ENCODE data around the gene ASPSCR1. TPM values are rescaled to one million over a fixed set of nuclear protein-coding genes. Genes with fewer than 3 reads are reported as not detected.

ASPSCR1 gene
- total RNA-seq, 1 donor from 2014 or later, result 50.0 TPM

DNA sequence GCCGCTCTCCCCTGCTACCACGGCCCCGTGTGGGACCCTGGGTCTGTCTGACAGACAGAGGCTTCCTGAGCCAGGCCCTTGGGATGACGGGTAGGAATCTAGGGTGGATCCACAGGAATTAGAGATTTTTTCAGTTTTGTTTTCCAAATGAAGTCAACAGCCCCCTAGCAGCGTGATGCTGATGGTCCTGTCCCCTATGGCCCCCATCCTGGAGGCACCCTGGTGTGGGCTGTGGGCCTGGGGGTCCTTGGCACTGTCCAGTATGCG lies 29.7 kb downstream of the ASPSCR1 start:
- Mint-ChIP-seq H3K4me3 (no peak overlapping the region), H3K4me1 (no peaks in the 10 kb centered on the region), H3K27me3 (no peaks in the 10 kb centered on the region), H3K36me3 (ENCODE audit: low read depth) (no peaks in the 10 kb centered on the region), H3K27ac (no peak overlapping the region), H3K9me3 (no peaks in the 10 kb centered on the region)
- intact Hi-C loops (cut with micrococcal nuclease), result no loop called here
- no peak for DNase-seq
- ChIA-PET POLR2A (no interaction called here), CTCF (no interaction called here)
- ATAC-seq (ENCODE audit: low read depth), result no peak
- TF ChIP-seq, protein P1, sequence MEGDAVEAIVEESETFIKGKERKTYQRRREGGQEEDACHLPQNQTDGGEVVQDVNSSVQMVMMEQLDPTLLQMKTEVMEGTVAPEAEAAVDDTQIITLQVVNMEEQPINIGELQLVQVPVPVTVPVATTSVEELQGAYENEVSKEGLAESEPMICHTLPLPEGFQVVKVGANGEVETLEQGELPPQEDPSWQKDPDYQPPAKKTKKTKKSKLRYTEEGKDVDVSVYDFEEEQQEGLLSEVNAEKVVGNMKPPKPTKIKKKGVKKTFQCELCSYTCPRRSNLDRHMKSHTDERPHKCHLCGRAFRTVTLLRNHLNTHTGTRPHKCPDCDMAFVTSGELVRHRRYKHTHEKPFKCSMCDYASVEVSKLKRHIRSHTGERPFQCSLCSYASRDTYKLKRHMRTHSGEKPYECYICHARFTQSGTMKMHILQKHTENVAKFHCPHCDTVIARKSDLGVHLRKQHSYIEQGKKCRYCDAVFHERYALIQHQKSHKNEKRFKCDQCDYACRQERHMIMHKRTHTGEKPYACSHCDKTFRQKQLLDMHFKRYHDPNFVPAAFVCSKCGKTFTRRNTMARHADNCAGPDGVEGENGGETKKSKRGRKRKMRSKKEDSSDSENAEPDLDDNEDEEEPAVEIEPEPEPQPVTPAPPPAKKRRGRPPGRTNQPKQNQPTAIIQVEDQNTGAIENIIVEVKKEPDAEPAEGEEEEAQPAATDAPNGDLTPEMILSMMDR (IDR thresholded peaks at IDR 0.05), result no peak

DNA sequence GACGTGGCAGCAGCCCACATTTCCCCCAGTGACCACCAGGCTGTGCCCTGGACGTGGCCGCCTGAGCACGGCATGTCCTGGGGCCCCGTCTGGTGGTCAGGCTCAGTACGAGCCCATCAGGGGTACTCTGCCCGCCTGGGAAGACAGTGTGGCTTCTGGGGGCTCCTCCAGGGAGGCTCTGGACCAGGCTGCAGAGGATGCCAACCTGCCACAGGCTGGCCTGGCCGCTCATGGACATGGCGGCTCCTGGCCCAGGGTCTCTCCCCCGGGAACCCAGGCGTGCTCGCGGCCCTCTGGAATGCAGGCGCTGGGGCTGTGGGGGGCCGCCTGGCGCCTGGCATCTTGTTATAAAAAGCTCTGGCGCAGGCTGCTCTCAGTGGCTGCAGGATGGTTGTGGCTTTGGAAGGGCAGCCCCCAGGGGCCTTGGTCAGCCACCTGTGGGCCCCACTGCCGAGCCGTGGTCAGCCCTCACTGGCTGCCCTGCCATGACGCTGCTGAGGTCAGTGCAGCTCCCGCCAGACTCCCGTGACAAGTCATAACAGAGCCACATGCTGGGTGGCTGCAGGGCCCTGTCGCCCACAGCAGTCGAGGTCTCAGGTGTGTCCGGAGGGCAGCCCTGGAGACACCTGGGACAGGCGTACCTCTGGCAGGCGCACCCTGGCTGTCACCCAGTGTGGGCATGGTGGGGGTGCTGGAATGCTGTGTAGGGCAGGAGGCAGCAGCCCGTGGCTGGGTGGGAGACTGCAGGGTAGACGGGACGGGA lies 30.2 kb downstream of the ASPSCR1 start:
- DNase-seq (no peak), ATAC-seq (ENCODE audit: low read depth) (no peak)
- no peaks in the 10 kb centered on the region for H3K36me3 Mint-ChIP-seq (ENCODE audit: low read depth)
- CTCF ChIA-PET, result no interaction called here
- no peaks in the 10 kb centered on the region for H3K4me1 Mint-ChIP-seq
- POLR2A ChIA-PET, result no interaction called here
- H3K4me3 Mint-ChIP-seq, result no peak overlapping the region
- H3K9me3 Mint-ChIP-seq, result no peaks in the 10 kb centered on the region
- intact Hi-C loops (cut with micrococcal nuclease), result no loop called here
- TF ChIP-seq, protein P1 (IDR thresholded peaks at IDR 0.05), result no peak
- H3K27ac Mint-ChIP-seq, result no peak overlapping the region
- H3K27me3 Mint-ChIP-seq, result no peaks in the 10 kb centered on the region

DNA sequence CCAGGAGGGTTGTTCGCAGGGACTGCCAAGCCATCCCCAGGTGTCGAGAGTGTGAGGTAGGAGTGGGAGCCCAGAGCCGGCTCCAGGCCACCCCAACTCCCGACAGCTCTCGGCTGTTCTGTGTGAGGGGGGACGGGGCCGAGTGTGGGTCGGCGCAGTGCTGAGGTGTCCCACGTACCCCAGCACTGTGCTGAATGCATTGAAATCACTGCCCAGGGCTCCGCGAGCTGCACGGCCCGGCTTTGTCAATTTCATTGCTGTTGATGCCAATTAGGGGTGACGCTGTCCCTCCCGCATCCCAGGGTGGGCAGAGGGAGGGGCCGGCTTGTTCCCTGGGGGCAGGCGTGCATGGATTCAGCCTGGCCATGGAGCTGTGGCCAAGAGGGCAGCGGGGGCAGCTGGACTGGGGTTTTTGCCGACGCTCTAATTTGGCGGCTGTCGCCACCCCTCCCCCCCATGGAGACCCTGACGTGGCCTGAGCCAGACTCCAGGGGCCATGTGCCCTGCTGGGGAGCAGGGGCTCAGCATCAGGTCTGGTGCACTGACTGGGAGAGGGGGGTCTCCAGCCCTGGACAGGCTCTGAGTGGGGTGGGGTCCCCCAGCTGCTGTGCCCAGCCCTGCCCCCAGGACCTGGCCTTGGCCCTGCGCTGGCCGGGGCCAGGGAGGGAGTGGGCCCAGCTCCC lies 31.0 kb downstream of the ASPSCR1 start:
- ATAC-seq (ENCODE audit: low read depth), result no peak
- CTCF ChIA-PET, result no interaction called here
- H3K36me3 Mint-ChIP-seq (ENCODE audit: low read depth), result no peaks in the 10 kb centered on the region
- TF ChIP-seq, protein P1 (IDR thresholded peaks at IDR 0.05), result no peak
- H3K27me3 Mint-ChIP-seq, result no peaks in the 10 kb centered on the region
- no peak overlapping the region for H3K4me3 Mint-ChIP-seq
- intact Hi-C loops (cut with micrococcal nuclease), result no loop called here
- no peak overlapping the region for H3K27ac Mint-ChIP-seq
- no peak for DNase-seq
- H3K9me3 Mint-ChIP-seq, result no peaks in the 10 kb centered on the region
- POLR2A ChIA-PET, result no interaction called here
- H3K4me1 Mint-ChIP-seq, result no peaks in the 10 kb centered on the region

DNA sequence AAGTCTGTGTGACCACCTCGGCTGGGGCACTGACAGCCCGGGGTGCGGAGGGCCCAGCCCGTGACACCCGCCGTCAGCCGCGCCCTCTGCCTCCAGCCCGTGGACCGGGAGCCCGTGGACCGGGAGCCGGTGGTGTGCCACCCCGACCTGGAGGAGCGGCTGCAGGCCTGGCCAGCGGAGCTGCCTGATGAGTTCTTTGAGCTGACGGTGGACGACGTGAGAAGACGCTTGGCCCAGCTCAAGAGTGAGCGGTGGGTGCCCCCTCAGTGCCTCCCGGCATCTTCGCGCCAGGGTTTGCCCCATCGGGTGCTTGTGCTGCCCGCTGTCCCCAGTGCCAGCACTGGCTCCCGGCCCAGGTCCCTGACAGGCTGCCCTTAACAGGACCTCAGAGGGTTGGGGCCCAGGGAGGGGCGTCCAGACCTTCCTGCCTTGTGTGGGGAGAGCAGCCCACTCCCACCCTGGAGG lies 31.5 kb downstream of the ASPSCR1 start:
- POLR2A ChIA-PET, result no interaction called here
- ATAC-seq (ENCODE audit: low read depth) (no peak), DNase-seq (no peak)
- intact Hi-C loops (cut with micrococcal nuclease), result no loop called here
- Mint-ChIP-seq H3K4me1 (no peaks in the 10 kb centered on the region), H3K4me3 (no peak overlapping the region), H3K36me3 (ENCODE audit: low read depth) (no peaks in the 10 kb centered on the region), H3K27me3 (no peaks in the 10 kb centered on the region), H3K27ac (no peak overlapping the region), H3K9me3 (no peaks in the 10 kb centered on the region)
- TF ChIP-seq, protein P1 (IDR thresholded peaks at IDR 0.05), result no peak
- CTCF ChIA-PET, result interaction anchor here (0.6 kb wide), 1 partner anchor 19 kb away, joined by 3 read pairs; no protein-coding TSS in a partner anchor

DNA sequence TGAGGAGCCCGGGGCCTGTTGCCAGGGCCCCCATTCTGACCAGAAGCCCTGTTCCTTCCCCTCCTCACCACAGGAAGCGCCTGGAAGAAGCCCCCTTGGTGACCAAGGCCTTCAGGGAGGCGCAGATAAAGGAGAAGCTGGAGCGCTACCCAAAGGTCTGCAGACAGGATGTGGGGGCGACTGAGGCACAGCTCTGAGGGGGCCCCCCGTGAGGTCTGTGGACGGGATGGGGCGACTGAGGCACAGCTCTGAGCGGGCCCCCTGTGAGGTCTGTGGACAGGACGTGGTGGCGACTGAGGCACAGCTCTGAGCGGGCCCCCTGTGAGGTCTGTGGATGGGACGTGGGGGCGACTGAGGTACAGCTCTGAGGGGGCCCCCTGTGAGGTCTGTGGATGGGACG lies 32.0 kb downstream of the ASPSCR1 start:
- no peaks in the 10 kb centered on the region for H3K36me3 Mint-ChIP-seq (ENCODE audit: low read depth)
- no peak for ATAC-seq (ENCODE audit: low read depth)

More for the DNA sequence above, 32.0 kb downstream of the ASPSCR1 start:
- Mint-ChIP-seq H3K9me3 (no peaks in the 10 kb centered on the region), H3K4me3 (no peak overlapping the region), H3K27ac (no peak overlapping the region), H3K4me1 (no peaks in the 10 kb centered on the region), H3K27me3 (no peaks in the 10 kb centered on the region)
- POLR2A ChIA-PET, result no interaction called here
- TF ChIP-seq, protein P1 (IDR thresholded peaks at IDR 0.05), result no peak
- CTCF ChIA-PET, result interaction anchor here (0.6 kb wide), 1 partner anchor 20 kb away, joined by 3 read pairs; no protein-coding TSS in a partner anchor
- DNase-seq, result no peak
- intact Hi-C loops (cut with micrococcal nuclease), result no loop called here

Measured in activated B cell treated with CpG ODN at 0.5 μM for 24 hours (primary cell).